Heart right ventricle (tissue), 16 donors: ENCODE data around the gene C1orf167. TPM values are rescaled to one million over a fixed set of nuclear protein-coding genes. Genes with fewer than 3 reads are reported as not detected.
A peak's percentile ranks its signal among the peaks of the same experiment; 100 is the strongest.

Experiments
- ATAC-seq, 8 donors: fragments of 200-7000 bp; cut with Tn5 transposase; one replicate each; pipeline ENCODE4 v1.9.1; 2020; ENCODE audit warnings: mild to moderate bottlenecking in 8 of 8, moderate library complexity in 8 of 8, moderate number of reproducible peaks in 1 of 8
- DNase-seq, 2 donors: peaks; one replicate each; pipeline ENCODE4 v3.0.0-alpha.2; 2020
- H3K27ac ChIP-seq, 10 donors: fragments of 200-600 bp; sonication (generic) in 2 of 10; one replicate each; pipeline versions ENCODE4 v1.5.0 to v1.8.0; 2020 to 2022; ENCODE audit warnings: mild to moderate bottlenecking in 3 of 10
- H3K27me3 ChIP-seq, 7 donors: fragments of 200-600 bp; one replicate each; pipeline ENCODE4 v1.8.0; 2021 to 2022; ENCODE audit warnings: mild to moderate bottlenecking in 2 of 7
- H3K36me3 ChIP-seq, 9 donors: fragments of 200-600 bp; sonication (generic) in 1 of 9; one replicate each; pipeline versions ENCODE4 v1.5.0 to v1.8.0; 2020 to 2022; ENCODE audit warnings: mild to moderate bottlenecking in 2 of 9
- H3K4me1 ChIP-seq, 9 donors: fragments of 200-600 bp; sonication (generic) in 1 of 9; one replicate each; pipeline versions ENCODE4 v1.5.0 to v1.8.0; 2020 to 2022; ENCODE audit warnings: mild to moderate bottlenecking in 4 of 9
- H3K4me3 ChIP-seq, 10 donors: fragments of 200-600 bp; sonication (generic) in 2 of 10; one replicate each; pipeline versions ENCODE4 v1.5.0 to v1.8.0; 2020 to 2022; ENCODE audit warnings: mild to moderate bottlenecking in 7 of 10, moderate library complexity in 2 of 10
- H3K9me3 ChIP-seq, 11 donors: fragments of 200-600 bp in 10 of 11; sonication (generic) in 2 of 11; one replicate each; pipeline versions ENCODE4 v1.5.0 to v1.8.0; 2013 to 2022; ENCODE audit warnings: mild to moderate bottlenecking in 2 of 11, control low read depth in 1 of 11, moderate library complexity in 1 of 11
- CTCF ChIP-seq, 9 donors: fragments of 200-600 bp; sonication (generic) in 2 of 9; IDR thresholded peaks; one replicate each; pipeline versions ENCODE4 v1.5.0 to v1.8.0; 2021 to 2022; ENCODE audit warnings: antibody characterized with exemption in 9 of 9, mild to moderate bottlenecking in 5 of 9, moderate library complexity in 1 of 9
- WGBS, 2 donors: extraction: QIAGEN DNeasy Blood & Tissue Kit; methylation state at CpG; one replicate each; pipeline ENCODE4 v1.1.7; 2013; ENCODE audit warnings: inconsistent platforms in 1 of 2; 5-methylcytosine and 5-hydroxymethylcytosine counted together
- intact Hi-C, 10 donors: fragments of 100-400 bp; cut with DNase I; formaldehyde crosslinking; loops; one replicate each; pipeline versions ENCODE4 v1.11.1 to v1.14.2; 2022
- polyA plus RNA-seq, 2 donors: library from polyadenylated mRNA; stranded (reverse); fragments of 200-250 nt; gene quantifications; one replicate each; pipeline ENCODE4 v1.2.3, GENCODE V29; 2013
- total RNA-seq, 10 donors: library from RNA; stranded (reverse); fragmentation: NEBNext Ultra II Directional in 3 of 10; extraction: Animal tissue kit (Norgen Biotek cat#: 25700) in 3 of 10; gene quantifications; one replicate each; pipeline versions ENCODE4 v1.2.1 to v1.2.4, GENCODE V29; 2021 to 2023
- donor health status: Arrhythmogenic right ventricular cardiomyopathy.
- donor health status: ischemic (EF 13 %, LVEDD 7.1; RV severe dilation, severe dysfunction).
- donor health status: healthy with polysubstance abuse.
- donor health status: DM: no; HTN: yes; CAD: no.
- donor health status: DM: no; HTN: no; CAD: no.
- donor health status: ischemic (EF 25% LVEDD 6.9; RV normal size, moderate dysfunction).
- donor health status: ischemic (EF 25% LVEDD 5.7; RV mildly dilated, moderate dysfunction).
- donor health status: healthy.
- donor health status: DM: yes; HTN: yes; CAD: no.
- donor health status: Ischemic cardiomyopathy.
- donor health status: ischemic (EF 35%, LVEDD 5.7; RV mildly dilated, moderate dysfunction).
- donor health status: nonischemic (EF 11% LVEDD 7.7; RV severe dilation, severe dysfunction).
- donor health status: DM: yes; HTN: yes; CAD: no.
- donor health status: PGD.
- donor health status: ischemic (EF 29% LVEDD 5.4; RV normal size, mild dysfunction).
- donor health status: nonischemic (EF 23%, LVEDD 6.1; RV moderate dilation, normal function).

Gene C1orf167
- total and polyA plus RNA-seq, 12 donors: 2.4 to 12.8 (median 5.7) TPM

- no peak overlapping the region for H3K4me3 ChIP-seq
- TF ChIP-seq CTCF (IDR thresholded peaks at IDR 0.05): no peak
- ATAC-seq (no peak), DNase-seq (no peak)
- peak overlapping the region in 2 of 10 donors; percentile 24 to 79 for H3K27ac ChIP-seq
- no peaks in the 10 kb centered on the region for H3K36me3 ChIP-seq
- intact Hi-C loops: loop anchor here in 2 of 10 donors (10.0 kb wide), 2 partner anchors 674 to 694 kb away; no protein-coding TSS in a partner anchor
- H3K4me1 ChIP-seq: peaks cover 0 to 60% (median 26%) of the 10 kb centered on the region in 9 donors
- H3K27me3 ChIP-seq: no peaks in the 10 kb centered on the region
- no peaks in the 10 kb centered on the region for H3K9me3 ChIP-seq
- WGBS, 2 donors: 91 to 93% methylated on average over 11 of the region's 11 CpGs
Measured at GRCh38 chr1:11729155-11729497, 32.9 kb upstream of the C1orf167 start.

GRCh38 chr1:11729498-11730428 lies 32.2 kb upstream of the C1orf167 start:
- WGBS, 2 donors: 61 to 69% methylated on average over 26 of the region's 26 CpGs
- ATAC-seq: peak in 2 of 8 donors; percentile 2 to 3
- peak overlapping the region in 3 of 10 donors; percentile 9 to 89 (median 24) for H3K27ac ChIP-seq
- no peak overlapping the region for H3K4me3 ChIP-seq
- no peaks in the 10 kb centered on the region for H3K9me3 ChIP-seq
- intact Hi-C loops: loop anchor here in 3 of 10 donors (2.0 to 10.0 kb wide), 3 partner anchors 79 to 695 kb away; no protein-coding TSS in a partner anchor
- no peak for TF ChIP-seq CTCF (IDR thresholded peaks at IDR 0.05)
- peaks cover 0 to 60% (median 26%) of the 10 kb centered on the region in 9 donors for H3K4me1 ChIP-seq
- no peaks in the 10 kb centered on the region for H3K27me3 ChIP-seq
- no peak for DNase-seq
- H3K36me3 ChIP-seq: no peaks in the 10 kb centered on the region

GRCh38 chr1:11730429-11730891 lies 31.5 kb upstream of the C1orf167 start:
- H3K27ac ChIP-seq: peak overlapping the region in 8 of 10 donors; percentile 9 to 89 (median 72)
- no peaks in the 10 kb centered on the region for H3K9me3 ChIP-seq
- DNase-seq (peak in 1 of 2 donors; percentile 23), ATAC-seq (peak in 6 of 8 donors; percentile 18 to 64 (median 36))
- no peaks in the 10 kb centered on the region for H3K27me3 ChIP-seq
- H3K36me3 ChIP-seq: no peaks in the 10 kb centered on the region
- TF ChIP-seq CTCF (IDR thresholded peaks at IDR 0.05): no peak
- intact Hi-C loops: loop anchor here in 1 of 10 donors (2.0 kb wide), 1 partner anchor 78 kb away; no protein-coding TSS in a partner anchor
- peaks cover 4 to 66% (median 32%) of the 10 kb centered on the region in 9 donors for H3K4me1 ChIP-seq
- H3K4me3 ChIP-seq: peak overlapping the region in 1 of 10 donors; percentile 23
- WGBS, 2 donors: 53 to 68% methylated on average over 5 of the region's 5 CpGs

GRCh38 chr1:11731691-11732283 lies 30.2 kb upstream of the C1orf167 start:
- Histone ChIP-seq H3K36me3 (no peaks in the 10 kb centered on the region), H3K27me3 (no peaks in the 10 kb centered on the region), H3K27ac (peak overlapping the region in 9 of 10 donors; percentile 25 to 89 (median 72)), H3K4me3 (peak overlapping the region in 7 of 10 donors; percentile 9 to 53 (median 39)), H3K4me1 (peaks cover 6 to 64% (median 37%) of the 10 kb centered on the region in 9 donors), H3K9me3 (no peaks in the 10 kb centered on the region)
- TF ChIP-seq CTCF (IDR thresholded peaks at IDR 0.05): no peak
- ATAC-seq (peak; percentile 47 to 69 (median 55)), DNase-seq (peak; percentile 59 to 83)
- WGBS, 2 donors: 29 to 31% methylated on average over 17 of the region's 17 CpGs
- intact Hi-C loops: loop anchor here in 1 of 10 donors (2.0 kb wide), 1 partner anchor 77 kb away; no protein-coding TSS in a partner anchor
